Measurements from ENCODE around the gene TMEM43.

TMEM43 gene

GRCh38 chr3:14181253-14181652, 56.4 kb downstream of the TMEM43 start:
- DNase-seq = no peak

- DNase-seq = no peak
Observed at GRCh38 chr3:14183015-14183577, 58.2 kb downstream of the TMEM43 start.

- DNase-seq = no peak
Observed at GRCh38 chr3:14186854-14187458, 62.1 kb downstream of the TMEM43 start.

GRCh38 chr3:14188041-14188754, 63.3 kb downstream of the TMEM43 start:
- DNase-seq = no peak

Data from right forelimb (tissue), 1 donor.